ENCODE results near the gene TUB. TPM values are rescaled to one million over a fixed set of nuclear protein-coding genes. Genes with fewer than 3 reads are reported as not detected.

Gene TUB
- total and polyA plus RNA-seq, 2 of the 8 experiments (the other 6 are each of a cell fraction or from before 2014, with no cell fraction given) = 15.3 to 31.3 TPM

DNA sequence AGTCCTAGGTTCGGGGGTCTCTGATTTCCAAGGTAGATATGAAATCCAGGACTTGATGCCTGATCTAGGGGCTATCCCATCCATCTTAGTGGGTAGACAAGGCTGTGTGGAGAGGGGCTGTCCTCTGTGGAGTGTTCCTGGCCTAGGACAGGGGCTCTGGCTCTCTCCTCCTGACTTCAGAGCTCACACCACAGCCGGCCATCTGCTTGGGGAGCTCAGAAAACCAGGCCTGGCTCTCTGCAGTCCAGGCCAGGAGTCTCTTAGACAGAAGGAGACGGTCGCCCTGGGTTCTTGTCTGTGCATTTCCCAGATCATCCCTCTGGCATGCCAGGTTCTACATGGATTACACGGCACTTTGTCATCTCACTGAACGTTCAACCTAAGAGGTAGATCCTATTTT lies 17.9 kb downstream of the TUB start (continued):
- TF ChIP-seq, protein P1, sequence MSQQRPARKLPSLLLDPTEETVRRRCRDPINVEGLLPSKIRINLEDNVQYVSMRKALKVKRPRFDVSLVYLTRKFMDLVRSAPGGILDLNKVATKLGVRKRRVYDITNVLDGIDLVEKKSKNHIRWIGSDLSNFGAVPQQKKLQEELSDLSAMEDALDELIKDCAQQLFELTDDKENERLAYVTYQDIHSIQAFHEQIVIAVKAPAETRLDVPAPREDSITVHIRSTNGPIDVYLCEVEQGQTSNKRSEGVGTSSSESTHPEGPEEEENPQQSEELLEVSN (IDR thresholded peaks at IDR 0.05) = no peak
- TF ChIP-seq GABPA (IDR thresholded peaks at IDR 0.05; ENCODE audit: borderline replicate concordance, insufficient read depth, low read length) (no peak), TAF1 (IDR thresholded peaks at IDR 0.05; ENCODE audit: low read depth, low read length) (no peak), CHD2 (IDR thresholded peaks at IDR 0.05; ENCODE audit: low read length) (no peak)
